ENCODE results near the gene SORCS3.

The SORCS3 gene

GRCh38 chr10:104907521-104907920, 266.4 kb downstream of the SORCS3 start:
- H3K27me3 Mint-ChIP-seq, result peaks cover 4% of the 10 kb centered on the region
- no peaks in the 10 kb centered on the region for H3K36me3 Mint-ChIP-seq (ENCODE audit: low read depth)
- DNase-seq (no peak), ATAC-seq (no peak)
- no peak overlapping the region for H3K4me3 Mint-ChIP-seq
- H3K4me1 Mint-ChIP-seq, result no peaks in the 10 kb centered on the region
- H3K27ac Mint-ChIP-seq, result no peak overlapping the region
- H3K9me3 Mint-ChIP-seq, result no peaks in the 10 kb centered on the region

GRCh38 chr10:104908581-104908980, 267.5 kb downstream of the SORCS3 start:
- no peak overlapping the region for H3K4me3 Mint-ChIP-seq
- DNase-seq (no peak), ATAC-seq (no peak)
- H3K9me3 Mint-ChIP-seq, result no peaks in the 10 kb centered on the region
- no peaks in the 10 kb centered on the region for H3K27me3 Mint-ChIP-seq
- H3K36me3 Mint-ChIP-seq (ENCODE audit: low read depth), result no peaks in the 10 kb centered on the region
- H3K4me1 Mint-ChIP-seq, result no peaks in the 10 kb centered on the region
- no peak overlapping the region for H3K27ac Mint-ChIP-seq

- DNase-seq, result no peak
- ATAC-seq, result no peak
- Mint-ChIP-seq H3K27ac (no peak overlapping the region), H3K9me3 (no peaks in the 10 kb centered on the region), H3K27me3 (no peaks in the 10 kb centered on the region), H3K4me3 (no peak overlapping the region), H3K36me3 (ENCODE audit: low read depth) (no peaks in the 10 kb centered on the region), H3K4me1 (no peaks in the 10 kb centered on the region)
These were observed 269.6 kb downstream of the SORCS3 start for GRCh38 chr10:104910712-104911111.

GRCh38 chr10:104913390-104913789, 272.3 kb downstream of the SORCS3 start:
- H3K4me3 Mint-ChIP-seq, result no peak overlapping the region
- H3K27ac Mint-ChIP-seq, result no peak overlapping the region
- no peaks in the 10 kb centered on the region for H3K9me3 Mint-ChIP-seq
- no peaks in the 10 kb centered on the region for H3K27me3 Mint-ChIP-seq
- ATAC-seq (no peak), DNase-seq (no peak)
- no peaks in the 10 kb centered on the region for H3K36me3 Mint-ChIP-seq (ENCODE audit: low read depth)
- H3K4me1 Mint-ChIP-seq, result no peaks in the 10 kb centered on the region

- Mint-ChIP-seq H3K4me3 (no peak overlapping the region), H3K36me3 (ENCODE audit: low read depth) (no peaks in the 10 kb centered on the region), H3K27ac (no peak overlapping the region), H3K27me3 (no peaks in the 10 kb centered on the region), H3K4me1 (no peaks in the 10 kb centered on the region), H3K9me3 (no peaks in the 10 kb centered on the region)
- ATAC-seq (no peak), DNase-seq (no peak)
These were observed 279.4 kb downstream of the SORCS3 start for GRCh38 chr10:104920476-104920875.

DNA sequence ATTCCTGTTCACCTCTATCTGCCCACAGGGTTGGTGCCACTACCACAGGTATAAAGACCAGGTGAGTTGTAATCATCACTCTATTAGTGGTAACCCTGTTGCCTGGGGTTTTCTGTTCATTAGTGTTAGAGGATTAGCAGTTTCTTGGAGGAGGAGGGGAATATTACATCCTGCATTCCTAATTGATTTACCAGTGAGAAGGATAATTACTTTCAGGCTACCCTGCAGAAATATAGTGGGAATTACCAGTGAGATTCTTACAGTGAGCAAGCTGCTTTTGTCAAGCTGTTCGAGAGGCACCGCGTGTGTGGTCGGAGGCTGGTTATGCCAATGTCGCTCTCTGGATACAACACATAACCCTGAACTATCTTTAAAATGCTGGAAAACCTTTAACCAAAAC, 280.7 kb downstream of the SORCS3 start:
- Mint-ChIP-seq H3K27ac (no peak overlapping the region), H3K36me3 (ENCODE audit: low read depth) (no peaks in the 10 kb centered on the region), H3K4me1 (no peaks in the 10 kb centered on the region), H3K9me3 (no peaks in the 10 kb centered on the region), H3K27me3 (no peaks in the 10 kb centered on the region), H3K4me3 (no peak overlapping the region)
- ATAC-seq (no peak), DNase-seq (no peak)

GRCh38 chr10:104922810-104923209, 281.7 kb downstream of the SORCS3 start:
- H3K27ac Mint-ChIP-seq, result no peak overlapping the region
- no peaks in the 10 kb centered on the region for H3K4me1 Mint-ChIP-seq
- ATAC-seq (no peak), DNase-seq (no peak)
- no peaks in the 10 kb centered on the region for H3K9me3 Mint-ChIP-seq
- H3K4me3 Mint-ChIP-seq, result no peak overlapping the region
- no peaks in the 10 kb centered on the region for H3K36me3 Mint-ChIP-seq (ENCODE audit: low read depth)
- H3K27me3 Mint-ChIP-seq, result no peaks in the 10 kb centered on the region

- no peak overlapping the region for H3K4me3 Mint-ChIP-seq
- no peaks in the 10 kb centered on the region for H3K36me3 Mint-ChIP-seq (ENCODE audit: low read depth)
- H3K4me1 Mint-ChIP-seq, result no peaks in the 10 kb centered on the region
These were observed 282.4 kb downstream of the SORCS3 start for GRCh38 chr10:104923501-104923900.

DNA sequence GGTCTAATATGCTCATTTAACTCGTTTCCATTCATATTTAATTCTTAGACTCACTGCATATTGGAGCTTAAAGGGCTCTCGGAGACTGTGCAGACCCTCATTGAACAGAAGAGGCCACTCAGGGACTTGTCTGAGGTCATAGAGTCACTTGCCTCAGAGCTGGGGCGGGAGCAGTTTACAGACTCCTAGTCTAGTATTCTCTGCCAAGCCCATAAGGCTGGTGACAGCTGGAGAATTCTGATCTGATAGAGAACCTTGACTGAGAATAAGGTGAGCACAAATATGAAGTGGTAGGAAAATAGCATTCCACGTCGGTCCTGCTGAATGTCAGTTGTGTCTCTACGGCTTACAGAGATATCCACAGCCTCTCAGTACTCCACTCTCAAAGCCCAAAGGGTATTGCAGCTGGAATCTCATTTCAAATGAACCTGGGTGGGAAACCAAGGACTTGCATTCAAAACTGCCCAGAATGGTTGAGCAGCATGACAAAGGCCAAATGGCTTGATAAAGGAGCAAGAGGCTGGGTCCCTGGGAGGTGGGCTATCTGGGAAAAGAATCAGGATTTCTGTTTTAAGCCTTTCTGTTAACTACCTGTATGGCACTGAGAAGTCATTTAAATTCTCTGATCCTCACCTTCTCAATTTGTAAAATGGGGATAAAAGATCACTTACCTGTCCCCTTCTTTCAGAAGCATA, 283.2 kb downstream of the SORCS3 start:
- H3K9me3 Mint-ChIP-seq, result no peaks in the 10 kb centered on the region

More at GRCh38 chr10:104923501-104923900, 282.4 kb downstream of the SORCS3 start:
- ATAC-seq (no peak), DNase-seq (no peak)
- Mint-ChIP-seq H3K27ac (no peak overlapping the region), H3K9me3 (no peaks in the 10 kb centered on the region), H3K27me3 (no peaks in the 10 kb centered on the region)

DNA sequence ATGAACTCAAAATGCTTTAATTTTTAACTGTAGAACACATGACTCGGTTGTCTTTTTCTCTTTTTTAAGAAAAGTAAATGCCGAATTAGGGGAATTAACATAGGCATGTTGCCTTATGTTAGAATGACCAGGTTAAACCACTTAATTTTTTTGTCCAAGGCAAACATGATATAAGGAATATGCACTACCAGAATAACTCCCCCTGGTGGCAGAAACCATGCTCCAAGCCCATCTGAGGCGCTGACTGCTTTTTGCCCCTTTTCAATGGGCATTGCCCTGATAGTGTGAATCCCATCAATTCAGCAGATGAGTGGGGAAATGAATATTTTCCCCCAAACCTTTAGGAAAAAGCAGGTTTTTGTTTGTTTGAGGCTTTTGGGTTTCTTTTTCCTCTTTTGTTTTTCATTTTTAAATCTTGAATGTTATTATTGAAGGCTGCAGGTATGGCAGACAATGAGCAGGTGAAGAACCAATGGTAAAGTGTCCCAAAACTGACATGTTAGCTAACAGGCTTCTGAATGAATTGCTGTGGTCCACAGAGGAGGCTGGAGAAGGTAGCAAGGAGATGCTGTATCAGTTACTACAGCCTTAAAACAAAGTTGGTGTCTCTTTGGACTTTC, 284.3 kb downstream of the SORCS3 start:
- no peaks in the 10 kb centered on the region for H3K4me1 Mint-ChIP-seq
- no peaks in the 10 kb centered on the region for H3K27me3 Mint-ChIP-seq
- no peak overlapping the region for H3K4me3 Mint-ChIP-seq
- DNase-seq (peak; percentile 27), ATAC-seq (peak; percentile 36)
- H3K9me3 Mint-ChIP-seq, result no peaks in the 10 kb centered on the region
- H3K27ac Mint-ChIP-seq, result no peak overlapping the region
- no peaks in the 10 kb centered on the region for H3K36me3 Mint-ChIP-seq (ENCODE audit: low read depth)

More for the DNA sequence above, 283.2 kb downstream of the SORCS3 start:
- ATAC-seq (no peak), DNase-seq (no peak)
- H3K27me3 Mint-ChIP-seq, result no peaks in the 10 kb centered on the region
- no peaks in the 10 kb centered on the region for H3K36me3 Mint-ChIP-seq (ENCODE audit: low read depth)
- H3K4me1 Mint-ChIP-seq, result no peaks in the 10 kb centered on the region
- no peak overlapping the region for H3K27ac Mint-ChIP-seq
- no peak overlapping the region for H3K4me3 Mint-ChIP-seq

GRCh38 chr10:104928734-104929133, 287.6 kb downstream of the SORCS3 start:
- H3K9me3 Mint-ChIP-seq, result no peaks in the 10 kb centered on the region
- no peaks in the 10 kb centered on the region for H3K36me3 Mint-ChIP-seq (ENCODE audit: low read depth)
- no peaks in the 10 kb centered on the region for H3K27me3 Mint-ChIP-seq

GRCh38 chr10:104931612-104932134, 290.6 kb downstream of the SORCS3 start:
- no peak overlapping the region for H3K4me3 Mint-ChIP-seq
- peaks cover 2% of the 10 kb centered on the region for H3K27me3 Mint-ChIP-seq
- peaks cover 11% of the 10 kb centered on the region for H3K4me1 Mint-ChIP-seq
- H3K36me3 Mint-ChIP-seq (ENCODE audit: low read depth), result no peaks in the 10 kb centered on the region
- H3K27ac Mint-ChIP-seq, result no peak overlapping the region
- no peaks in the 10 kb centered on the region for H3K9me3 Mint-ChIP-seq
- ATAC-seq, result no peak
- no peak for DNase-seq

More at GRCh38 chr10:104928734-104929133, 287.6 kb downstream of the SORCS3 start:
- H3K4me1 Mint-ChIP-seq, result no peaks in the 10 kb centered on the region
- no peak overlapping the region for H3K4me3 Mint-ChIP-seq
- DNase-seq (no peak), ATAC-seq (no peak)
- no peak overlapping the region for H3K27ac Mint-ChIP-seq

DNA sequence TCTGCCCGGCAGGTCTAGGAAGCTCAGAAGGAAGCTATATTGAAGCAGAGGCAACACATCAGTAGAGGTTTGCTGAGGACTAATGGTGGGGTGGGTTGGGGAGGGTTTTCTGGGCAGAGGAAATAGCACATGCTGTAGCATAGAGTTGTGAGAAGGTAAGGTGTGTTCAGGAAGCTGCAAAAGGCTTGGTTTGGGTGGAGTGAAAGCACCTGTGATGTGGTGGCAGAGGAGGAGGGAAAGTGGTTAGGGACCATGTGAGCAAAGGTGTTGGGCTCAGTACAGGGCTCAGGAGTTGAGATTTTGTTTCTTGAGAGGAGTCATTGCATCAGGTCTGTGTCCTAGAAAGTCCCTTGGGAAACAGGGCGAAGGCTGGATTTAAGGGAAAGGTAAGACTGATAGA, 294.6 kb downstream of the SORCS3 start:
- Mint-ChIP-seq H3K36me3 (ENCODE audit: low read depth) (no peaks in the 10 kb centered on the region), H3K9me3 (no peaks in the 10 kb centered on the region), H3K4me1 (peaks cover 11% of the 10 kb centered on the region), H3K4me3 (no peak overlapping the region), H3K27ac (no peak overlapping the region), H3K27me3 (peaks cover 2% of the 10 kb centered on the region)
- DNase-seq, result no peak
- no peak for ATAC-seq

DNA sequence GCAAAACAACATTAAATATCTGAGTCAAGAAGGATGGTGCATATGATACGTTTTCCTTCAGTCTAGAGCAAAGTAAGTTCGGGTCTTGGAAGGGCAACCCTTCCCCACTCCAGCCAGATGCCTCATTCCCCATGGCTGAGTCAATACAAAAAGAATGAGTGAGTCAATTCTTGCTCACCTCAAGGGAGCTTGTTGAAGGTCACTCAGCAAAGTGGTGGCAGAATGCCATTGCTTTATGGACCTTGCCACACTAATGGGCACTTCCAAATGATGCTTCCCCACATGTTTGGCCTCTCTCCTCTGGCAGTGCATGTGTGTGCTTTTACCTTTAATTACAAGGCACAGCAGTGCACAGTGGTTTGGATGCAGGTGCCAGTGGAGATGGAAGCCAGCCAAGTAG, 296.5 kb downstream of the SORCS3 start:
- ATAC-seq, result peak; percentile 70
- no peaks in the 10 kb centered on the region for H3K9me3 Mint-ChIP-seq
- H3K4me3 Mint-ChIP-seq, result no peak overlapping the region
- peaks cover 2% of the 10 kb centered on the region for H3K27me3 Mint-ChIP-seq
- H3K36me3 Mint-ChIP-seq (ENCODE audit: low read depth), result no peaks in the 10 kb centered on the region
- no peak for DNase-seq
- no peak overlapping the region for H3K27ac Mint-ChIP-seq
- peaks cover 11% of the 10 kb centered on the region for H3K4me1 Mint-ChIP-seq

DNA sequence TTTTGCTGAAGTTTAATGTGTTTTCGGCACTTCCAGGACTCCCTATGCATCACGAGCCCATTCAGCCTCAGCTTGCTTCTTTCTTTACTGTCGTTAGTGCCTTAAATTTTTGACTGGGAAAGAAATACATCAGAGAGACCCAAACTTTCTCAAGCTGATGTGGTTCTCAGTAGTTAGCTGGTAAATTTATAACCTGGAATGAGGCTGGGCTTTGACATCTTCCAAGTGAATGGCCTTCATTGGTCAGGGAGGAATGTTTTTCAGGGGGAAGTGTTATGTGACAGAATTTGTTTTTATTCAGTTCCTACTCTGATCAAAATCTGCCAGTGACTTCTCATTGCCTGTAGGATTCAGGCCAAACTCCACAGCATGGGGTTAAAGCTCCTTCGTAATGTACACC, 296.9 kb downstream of the SORCS3 start:
- H3K4me3 Mint-ChIP-seq, result no peak overlapping the region
- DNase-seq, result no peak
- peaks cover 11% of the 10 kb centered on the region for H3K4me1 Mint-ChIP-seq
- H3K27ac Mint-ChIP-seq, result no peak overlapping the region
- H3K27me3 Mint-ChIP-seq, result peaks cover 2% of the 10 kb centered on the region
- no peaks in the 10 kb centered on the region for H3K9me3 Mint-ChIP-seq
- no peaks in the 10 kb centered on the region for H3K36me3 Mint-ChIP-seq (ENCODE audit: low read depth)
- ATAC-seq, result no peak
